ENCODE results near the gene CALD1. TPM values are rescaled to one million over a fixed set of nuclear protein-coding genes. Genes with fewer than 3 reads are reported as not detected.

The CALD1 gene
- total RNA-seq, 2 donors from 2014 or later, result 307 to 314 TPM

GRCh38 chr7:134916171-134916883 is 136.9 kb downstream of the CALD1 start:
- 78% methylated on average over 6 of the region's 6 CpGs for WGBS
- H3K27ac ChIP-seq, result no peak overlapping the region

DNA sequence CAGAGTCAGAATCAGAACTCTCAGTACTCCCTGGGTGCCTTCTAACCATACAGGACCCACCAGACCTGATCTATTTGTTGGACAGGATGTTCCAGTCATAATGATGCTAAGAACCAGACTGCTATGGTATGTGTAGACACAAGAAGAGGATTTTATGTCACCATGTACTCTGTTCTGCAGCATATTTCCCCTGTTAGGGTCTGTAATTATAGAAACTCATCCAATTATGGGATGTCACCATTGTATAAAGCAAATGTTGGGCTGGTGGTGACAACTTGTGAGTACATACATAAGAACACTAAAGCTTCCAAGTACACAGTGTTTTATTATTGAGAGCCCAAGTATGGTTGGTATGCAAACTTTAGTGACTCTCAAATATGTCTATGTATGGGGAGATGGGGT is 139.8 kb downstream of the CALD1 start:
- Histone ChIP-seq H3K4me1 (replicated peaks) (peaks cover 9% of the 10 kb centered on the region), H3K9me3 (no peaks in the 10 kb centered on the region), H3K27ac (peak overlapping the region in 1 of 2 donors; percentile 41), H3K4me3 (no peak overlapping the region), H3K27me3 (replicated peaks; ENCODE audit: insufficient read depth) (no peaks in the 10 kb centered on the region), H3K36me3 (no peaks in the 10 kb centered on the region)
- intact Hi-C loops (cut with DNase I), result no loop called here
- TF ChIP-seq POLR2AphosphoS5 (IDR thresholded peaks at IDR 0.05), result no peak
- no peak for TF ChIP-seq POLR2A (IDR thresholded peaks at IDR 0.05)
- TF ChIP-seq, protein P1, sequence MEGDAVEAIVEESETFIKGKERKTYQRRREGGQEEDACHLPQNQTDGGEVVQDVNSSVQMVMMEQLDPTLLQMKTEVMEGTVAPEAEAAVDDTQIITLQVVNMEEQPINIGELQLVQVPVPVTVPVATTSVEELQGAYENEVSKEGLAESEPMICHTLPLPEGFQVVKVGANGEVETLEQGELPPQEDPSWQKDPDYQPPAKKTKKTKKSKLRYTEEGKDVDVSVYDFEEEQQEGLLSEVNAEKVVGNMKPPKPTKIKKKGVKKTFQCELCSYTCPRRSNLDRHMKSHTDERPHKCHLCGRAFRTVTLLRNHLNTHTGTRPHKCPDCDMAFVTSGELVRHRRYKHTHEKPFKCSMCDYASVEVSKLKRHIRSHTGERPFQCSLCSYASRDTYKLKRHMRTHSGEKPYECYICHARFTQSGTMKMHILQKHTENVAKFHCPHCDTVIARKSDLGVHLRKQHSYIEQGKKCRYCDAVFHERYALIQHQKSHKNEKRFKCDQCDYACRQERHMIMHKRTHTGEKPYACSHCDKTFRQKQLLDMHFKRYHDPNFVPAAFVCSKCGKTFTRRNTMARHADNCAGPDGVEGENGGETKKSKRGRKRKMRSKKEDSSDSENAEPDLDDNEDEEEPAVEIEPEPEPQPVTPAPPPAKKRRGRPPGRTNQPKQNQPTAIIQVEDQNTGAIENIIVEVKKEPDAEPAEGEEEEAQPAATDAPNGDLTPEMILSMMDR (IDR thresholded peaks at IDR 0.05), result no peak
- DNase-seq (ENCODE audit: low spot score), result no peak

More at GRCh38 chr7:134916171-134916883, 136.9 kb downstream of the CALD1 start:
- no peaks in the 10 kb centered on the region for H3K36me3 ChIP-seq
- H3K4me1 ChIP-seq (replicated peaks), result peaks cover 9% of the 10 kb centered on the region
- no peak overlapping the region for H3K4me3 ChIP-seq
- TF ChIP-seq POLR2AphosphoS5 (IDR thresholded peaks at IDR 0.05) (no peak), POLR2A (IDR thresholded peaks at IDR 0.05) (no peak)
- TF ChIP-seq, protein P1 (IDR thresholded peaks at IDR 0.05), result no peak
- intact Hi-C loops (cut with DNase I), result no loop called here
- H3K9me3 ChIP-seq, result no peaks in the 10 kb centered on the region
- no peak for DNase-seq (ENCODE audit: low spot score)
- H3K27me3 ChIP-seq (replicated peaks; ENCODE audit: insufficient read depth), result no peaks in the 10 kb centered on the region

DNA sequence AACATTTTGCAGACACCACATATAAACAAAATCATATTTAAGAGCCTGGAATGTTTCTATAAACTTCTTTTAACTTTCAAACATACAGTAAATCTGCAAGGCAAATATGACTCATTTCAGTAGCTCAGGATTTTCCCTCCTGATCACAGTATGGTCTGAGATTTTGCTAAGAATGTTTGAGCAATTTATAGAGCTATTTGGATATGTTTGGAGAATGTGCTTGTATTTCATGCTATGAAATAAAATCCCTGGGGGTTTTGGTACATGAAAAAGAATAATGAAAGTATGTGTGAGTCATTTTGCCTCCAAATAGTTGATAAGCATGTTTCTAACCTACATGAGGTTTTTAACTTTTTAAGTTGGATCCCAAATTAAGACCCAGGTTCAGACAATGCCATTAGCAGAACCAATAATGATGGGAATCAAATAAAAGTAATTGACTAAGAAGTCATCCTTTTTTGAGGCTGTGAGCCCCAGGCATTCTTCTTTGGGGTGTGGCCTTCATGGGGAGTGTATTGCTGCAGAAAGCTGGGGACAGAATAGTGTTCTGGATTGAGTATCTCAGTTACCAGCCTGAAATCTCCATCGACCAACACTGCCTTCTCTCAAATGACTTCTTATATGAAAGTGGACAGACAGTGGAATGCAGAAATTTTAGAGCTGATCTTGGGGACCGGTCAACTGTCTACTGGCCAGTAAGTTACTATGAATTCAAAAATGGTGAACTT is 140.8 kb downstream of the CALD1 start:
- H3K4me1 ChIP-seq (replicated peaks), result peaks cover 9% of the 10 kb centered on the region
- no peaks in the 10 kb centered on the region for H3K9me3 ChIP-seq
- DNase-seq (ENCODE audit: low spot score), result no peak
- no peak overlapping the region for H3K4me3 ChIP-seq
- H3K36me3 ChIP-seq, result no peaks in the 10 kb centered on the region
- no peaks in the 10 kb centered on the region for H3K27me3 ChIP-seq (replicated peaks; ENCODE audit: insufficient read depth)
- 77% methylated on average over 2 of the region's 2 CpGs for WGBS
- no peak for TF ChIP-seq POLR2A (IDR thresholded peaks at IDR 0.05)
- TF ChIP-seq, protein P1 (IDR thresholded peaks at IDR 0.05), result no peak
- no peak for TF ChIP-seq POLR2AphosphoS5 (IDR thresholded peaks at IDR 0.05)
- intact Hi-C loops (cut with DNase I), result no loop called here
- no peak overlapping the region for H3K27ac ChIP-seq

DNA sequence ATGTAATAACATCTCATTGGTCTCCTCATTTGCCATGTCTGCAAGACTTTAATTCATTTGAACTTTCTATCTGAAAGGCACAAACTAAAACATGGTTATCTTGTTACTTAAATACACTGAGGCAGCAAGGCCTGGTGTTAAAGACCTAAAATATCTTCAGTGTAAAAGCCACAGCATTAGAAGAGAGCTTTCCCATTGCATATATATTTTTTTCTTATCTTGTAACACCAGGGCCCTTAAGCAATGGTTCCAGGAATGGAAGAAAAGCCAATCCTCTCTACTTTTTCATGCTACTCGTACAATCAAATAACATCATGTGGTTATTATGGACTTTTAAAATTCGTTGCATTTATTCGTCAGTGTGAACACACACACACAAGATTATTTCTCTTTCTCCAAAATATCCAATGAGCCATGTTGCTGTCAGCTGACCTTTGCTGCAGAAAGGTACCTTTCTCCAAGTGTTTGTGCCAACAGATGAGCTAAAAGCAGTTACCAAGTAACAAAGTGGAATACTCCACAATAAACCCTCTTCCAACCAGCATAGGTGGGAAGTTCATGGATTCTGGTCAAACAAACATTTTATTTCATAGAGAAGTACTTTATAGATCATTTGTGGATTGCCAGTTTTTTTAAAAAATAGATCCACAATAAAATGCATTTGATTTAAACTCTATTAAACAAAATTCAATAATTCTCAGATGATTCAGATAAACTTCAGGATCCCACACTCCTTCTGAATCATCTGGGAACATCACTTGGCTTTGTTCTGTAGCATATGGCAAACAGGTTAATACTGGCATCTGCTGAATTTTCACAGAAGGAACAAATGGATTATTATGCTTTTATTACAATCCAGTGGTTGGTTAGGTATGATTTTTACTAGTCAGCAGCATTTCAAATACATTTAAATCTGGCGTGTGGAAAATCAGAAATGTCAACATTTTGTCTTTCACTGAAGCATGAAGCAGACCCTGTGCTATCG is 143.6 kb downstream of the CALD1 start:
- no peaks in the 10 kb centered on the region for H3K9me3 ChIP-seq
- H3K27me3 ChIP-seq (replicated peaks; ENCODE audit: insufficient read depth), result no peaks in the 10 kb centered on the region
- H3K4me1 ChIP-seq (replicated peaks), result peaks cover 9% of the 10 kb centered on the region
- intact Hi-C loops (cut with DNase I), result no loop called here
- no peaks in the 10 kb centered on the region for H3K36me3 ChIP-seq
- no peak overlapping the region for H3K4me3 ChIP-seq
- no peak for DNase-seq (ENCODE audit: low spot score)
- TF ChIP-seq, protein P1 (IDR thresholded peaks at IDR 0.05), result no peak
- TF ChIP-seq POLR2AphosphoS5 (IDR thresholded peaks at IDR 0.05) (no peak), POLR2A (IDR thresholded peaks at IDR 0.05) (no peak)
- H3K27ac ChIP-seq, result no peak overlapping the region
- 86% methylated on average over 5 of the region's 5 CpGs for WGBS

All from prostate gland (tissue), 2 donors.